ENCODE results near the gene SYNGAP1. TPM values are rescaled to one million over a fixed set of nuclear protein-coding genes. Genes with fewer than 3 reads are reported as not detected.

SYNGAP1 gene
- total RNA-seq, 1 donor from 2014 or later, result 5.2 TPM

- DNase-seq (ENCODE audit: missing footprints) (no peak), ATAC-seq (no peak)
- intact Hi-C loops (cut with DNase I), result no loop called here
Measured at GRCh38 chr6:33430334-33430733, 10.5 kb downstream of the SYNGAP1 start.

GRCh38 chr6:33430991-33431879, 11.4 kb downstream of the SYNGAP1 start:
- intact Hi-C loops (cut with DNase I), result no loop called here
- ATAC-seq (no peak), DNase-seq (ENCODE audit: missing footprints) (peak; percentile 72)

DNA sequence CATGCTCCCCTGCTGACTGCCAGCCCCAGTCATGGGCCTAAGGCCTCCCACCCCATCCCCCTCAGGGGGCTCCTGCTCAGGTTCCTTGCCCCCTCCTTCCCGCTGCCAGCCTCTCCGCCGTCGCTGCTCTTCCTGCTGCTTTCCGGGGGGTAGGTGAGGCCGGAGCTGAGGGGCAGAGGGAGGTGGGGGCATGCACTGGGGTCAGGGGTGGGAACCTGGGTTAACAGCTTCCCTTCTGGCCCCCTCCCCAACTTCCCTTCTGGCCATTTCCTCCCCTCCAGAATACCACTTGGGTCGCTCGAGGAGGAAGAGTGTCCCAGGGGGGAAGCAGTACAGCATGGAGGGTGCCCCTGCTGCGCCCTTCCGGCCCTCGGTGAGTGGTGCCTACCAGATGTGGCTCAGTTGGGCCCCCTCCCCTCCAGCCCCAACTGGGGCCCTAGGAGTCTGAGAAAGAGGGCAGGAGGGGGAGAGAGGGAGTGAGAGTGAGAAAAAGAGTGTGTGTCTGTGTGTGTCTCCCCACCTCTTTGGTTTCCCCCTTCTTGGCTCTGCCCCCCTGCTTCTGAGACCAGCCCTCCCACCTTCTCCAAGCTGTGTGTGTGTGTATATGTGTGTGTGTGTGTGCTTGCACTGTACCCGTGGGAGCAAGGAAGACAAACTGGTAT, 12.1 kb downstream of the SYNGAP1 start:
- intact Hi-C loops (cut with DNase I), result no loop called here
- DNase-seq (ENCODE audit: missing footprints) (peak; percentile 56), ATAC-seq (no peak)

DNA sequence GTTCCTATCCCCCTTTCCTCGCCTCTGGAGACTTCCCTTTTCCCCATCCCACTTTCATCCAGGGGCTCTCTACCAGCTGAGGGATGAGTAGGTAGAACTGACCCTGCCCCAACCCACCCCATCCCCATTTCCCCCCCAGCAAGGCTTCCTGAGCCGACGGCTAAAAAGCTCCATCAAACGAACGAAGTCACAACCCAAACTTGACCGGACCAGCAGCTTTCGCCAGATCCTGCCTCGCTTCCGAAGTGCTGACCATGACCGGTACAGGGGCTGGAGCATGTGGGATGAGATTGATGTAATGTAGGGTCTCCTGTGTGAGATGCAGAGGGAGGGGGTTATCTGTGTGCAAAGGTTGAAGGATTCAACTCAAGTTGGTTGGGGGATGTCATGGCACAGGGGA, 12.7 kb downstream of the SYNGAP1 start:
- intact Hi-C loops (cut with DNase I), result no loop called here
- no peak for ATAC-seq
- peak; percentile 26 for DNase-seq (ENCODE audit: missing footprints)

DNA sequence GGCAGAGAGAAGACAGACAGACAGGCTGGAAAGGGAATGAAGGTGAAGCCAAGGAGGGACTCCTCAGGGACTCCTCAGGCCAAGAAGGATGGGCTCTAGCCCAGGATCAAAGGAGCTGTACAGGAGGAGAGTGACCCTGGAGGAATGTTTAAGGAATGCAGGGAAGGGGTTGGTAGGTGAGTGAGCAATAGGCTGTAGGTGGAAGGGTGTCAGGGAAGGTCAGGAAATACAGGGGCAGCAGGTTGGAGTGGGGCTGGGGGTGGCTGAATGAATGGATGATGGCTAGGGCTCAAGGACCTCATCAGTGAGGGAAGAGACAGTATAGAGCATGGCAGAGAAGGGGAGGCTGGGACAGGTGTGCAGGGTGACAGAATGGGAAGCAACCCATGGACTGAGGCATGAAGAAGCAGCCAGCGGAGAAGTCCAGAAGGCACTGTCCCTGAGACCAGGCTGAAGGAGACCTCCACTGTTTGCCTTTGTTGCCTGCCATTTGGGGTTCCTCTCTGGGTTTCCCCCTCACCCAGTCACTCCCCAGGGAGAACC, 13.2 kb downstream of the SYNGAP1 start:
- DNase-seq (ENCODE audit: missing footprints), result no peak
- intact Hi-C loops (cut with DNase I), result no loop called here
- no peak for ATAC-seq

DNA sequence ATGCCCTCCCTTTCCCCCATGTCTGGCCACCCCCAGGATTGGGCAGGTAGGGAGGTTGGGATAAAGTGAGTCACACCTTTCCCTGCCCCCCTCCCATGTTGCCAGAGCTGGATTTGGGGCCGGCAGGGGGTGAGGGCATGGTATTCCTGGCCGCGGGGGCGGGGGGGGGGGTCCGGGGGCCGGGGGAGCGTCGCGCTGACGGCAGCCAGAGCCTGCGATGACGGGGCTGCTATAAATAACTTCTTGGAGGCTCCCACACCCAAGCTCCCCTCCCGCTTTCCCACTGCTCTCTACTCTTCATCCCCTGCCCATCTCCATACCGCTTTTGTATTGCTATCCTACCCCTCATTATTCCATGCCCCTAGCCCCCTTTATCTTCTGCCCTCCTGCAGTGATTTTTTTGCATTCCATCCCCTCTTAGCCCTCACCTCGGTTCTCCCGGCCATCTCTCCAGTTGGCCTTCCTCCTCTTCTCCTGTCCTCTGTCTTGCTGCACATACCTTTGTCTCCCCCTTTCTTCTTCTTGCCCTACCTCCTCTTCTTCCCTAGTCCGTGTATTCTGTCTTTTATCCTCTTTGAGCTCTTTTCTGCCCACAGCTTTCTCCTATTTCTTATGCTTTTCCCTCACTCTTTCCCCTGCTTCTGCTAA, 13.8 kb downstream of the SYNGAP1 start:
- intact Hi-C loops (cut with DNase I), result no loop called here
- ATAC-seq (no peak), DNase-seq (ENCODE audit: missing footprints) (peak; percentile 18)

DNA sequence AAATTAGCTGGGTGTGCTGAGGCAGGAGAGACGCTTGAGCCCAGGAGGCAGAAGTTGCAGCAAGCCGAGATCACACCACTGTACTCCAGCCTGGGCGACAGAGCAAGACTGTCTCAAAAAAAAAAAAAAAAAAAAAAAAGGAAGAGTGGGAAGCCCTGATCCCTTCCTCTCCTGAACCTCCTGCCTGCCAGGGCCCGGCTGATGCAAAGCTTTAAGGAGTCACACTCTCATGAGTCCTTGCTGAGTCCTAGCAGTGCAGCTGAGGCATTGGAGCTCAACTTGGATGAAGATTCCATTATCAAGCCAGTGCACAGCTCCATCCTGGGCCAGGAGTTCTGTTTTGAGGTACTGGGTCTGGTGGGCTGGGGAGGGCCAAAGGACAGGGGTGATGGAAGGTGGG, 15.1 kb downstream of the SYNGAP1 start:
- ATAC-seq (no peak), DNase-seq (ENCODE audit: missing footprints) (no peak)
- intact Hi-C loops (cut with DNase I), result no loop called here

GRCh38 chr6:33437666-33438065, 17.8 kb downstream of the SYNGAP1 start:
- no peak for DNase-seq (ENCODE audit: missing footprints)
- no peak for ATAC-seq
- intact Hi-C loops (cut with DNase I), result no loop called here

GRCh38 chr6:33438978-33439594, 19.2 kb downstream of the SYNGAP1 start:
- ATAC-seq (no peak), DNase-seq (ENCODE audit: missing footprints) (no peak)
- intact Hi-C loops (cut with DNase I), result no loop called here

DNA sequence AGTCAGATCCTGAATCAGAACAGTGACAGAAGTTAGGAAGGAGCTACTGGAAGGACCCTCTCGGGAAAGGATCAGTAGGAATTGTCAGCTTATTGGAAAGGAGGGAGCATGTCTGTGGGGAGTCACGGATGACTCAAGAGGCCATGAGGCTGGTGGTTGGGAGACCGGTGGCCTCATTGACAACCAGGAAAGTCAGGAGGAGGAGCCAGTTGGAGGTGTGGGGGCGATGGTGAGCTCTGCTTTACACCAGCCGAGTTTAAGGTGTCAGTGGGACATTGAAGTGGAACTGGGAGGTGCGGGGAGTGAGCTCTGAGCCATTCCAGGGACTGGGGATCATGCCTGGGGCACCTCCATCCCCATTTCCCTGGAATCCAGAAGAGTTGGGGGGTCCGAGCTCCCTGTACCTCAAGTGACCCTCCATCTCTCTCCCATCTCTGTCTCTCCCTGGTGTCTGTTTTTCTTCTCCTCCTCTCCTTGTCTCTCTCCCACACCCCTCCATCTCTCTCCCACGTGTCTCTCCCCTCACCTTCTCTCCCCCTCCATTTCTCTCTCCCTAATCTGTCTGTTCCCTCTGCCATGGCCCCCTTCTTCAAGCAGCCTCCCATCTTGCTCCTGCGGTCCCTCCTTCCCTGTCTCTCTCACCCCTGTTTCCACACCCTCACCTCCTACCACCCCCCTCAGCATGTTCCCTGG, 20.2 kb downstream of the SYNGAP1 start:
- ATAC-seq, result no peak
- no peak for DNase-seq (ENCODE audit: missing footprints)
- intact Hi-C loops (cut with DNase I), result no loop called here

- DNase-seq (ENCODE audit: missing footprints) (no peak), ATAC-seq (no peak)
- intact Hi-C loops (cut with DNase I), result no loop called here
Measured at GRCh38 chr6:33440649-33441309, 20.9 kb downstream of the SYNGAP1 start.

GRCh38 chr6:33441457-33441856, 21.6 kb downstream of the SYNGAP1 start:
- ATAC-seq (no peak), DNase-seq (ENCODE audit: missing footprints) (no peak)
- intact Hi-C loops (cut with DNase I), result no loop called here

GRCh38 chr6:33442283-33442682, 22.4 kb downstream of the SYNGAP1 start:
- no peak for ATAC-seq
- intact Hi-C loops (cut with DNase I), result no loop called here
- no peak for DNase-seq (ENCODE audit: missing footprints)

DNA sequence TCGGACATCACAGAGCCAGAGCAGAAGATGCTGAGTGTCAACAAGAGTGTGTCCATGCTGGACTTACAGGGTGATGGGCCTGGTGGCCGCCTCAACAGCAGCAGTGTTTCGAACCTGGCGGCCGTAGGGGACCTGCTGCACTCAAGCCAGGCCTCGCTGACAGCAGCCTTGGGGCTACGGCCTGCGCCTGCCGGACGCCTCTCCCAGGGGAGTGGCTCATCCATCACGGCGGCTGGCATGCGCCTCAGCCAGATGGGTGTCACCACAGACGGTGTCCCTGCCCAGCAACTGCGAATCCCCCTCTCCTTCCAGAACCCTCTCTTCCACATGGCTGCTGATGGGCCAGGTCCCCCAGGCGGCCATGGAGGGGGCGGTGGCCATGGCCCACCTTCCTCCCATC, 23.2 kb downstream of the SYNGAP1 start:
- ATAC-seq, result no peak
- intact Hi-C loops (cut with DNase I), result no loop called here
- DNase-seq (ENCODE audit: missing footprints), result no peak

DNA sequence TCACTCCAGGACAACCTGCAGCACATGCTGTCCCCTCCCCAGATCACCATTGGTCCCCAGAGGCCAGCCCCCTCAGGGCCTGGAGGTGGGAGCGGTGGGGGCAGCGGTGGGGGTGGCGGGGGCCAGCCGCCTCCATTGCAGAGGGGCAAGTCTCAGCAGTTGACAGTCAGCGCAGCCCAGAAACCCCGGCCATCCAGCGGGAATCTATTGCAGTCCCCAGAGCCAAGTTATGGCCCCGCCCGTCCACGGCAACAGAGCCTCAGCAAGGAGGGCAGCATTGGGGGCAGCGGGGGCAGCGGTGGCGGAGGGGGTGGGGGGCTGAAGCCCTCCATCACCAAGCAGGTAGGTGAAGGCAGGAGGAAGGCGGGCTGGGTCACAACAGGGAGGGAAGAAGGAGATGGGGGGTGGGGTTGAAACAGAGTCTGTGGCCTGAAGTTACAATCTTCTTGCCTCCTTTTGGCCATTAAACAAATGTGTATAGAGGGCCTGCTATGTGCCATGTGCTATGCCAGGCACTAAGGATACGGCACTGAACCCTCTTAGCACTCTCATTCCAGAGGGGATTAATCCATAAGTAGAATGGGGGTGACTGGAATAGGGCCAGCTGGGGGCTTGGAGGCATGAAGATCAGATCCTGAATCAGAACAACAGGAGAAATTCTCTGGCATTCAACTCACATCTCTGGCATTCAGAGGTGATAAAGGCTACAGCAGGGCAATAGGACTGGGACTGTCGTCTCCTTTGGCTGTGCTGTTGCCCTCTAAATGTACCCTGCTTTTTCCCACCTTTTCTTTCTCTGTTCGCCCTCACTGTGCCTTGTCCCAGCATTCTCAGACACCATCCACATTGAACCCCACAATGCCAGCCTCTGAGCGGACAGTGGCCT, 24.0 kb downstream of the SYNGAP1 start:
- intact Hi-C loops (cut with DNase I), result no loop called here
- ATAC-seq (no peak), DNase-seq (ENCODE audit: missing footprints) (no peak)

- DNase-seq (ENCODE audit: missing footprints), result no peak
- intact Hi-C loops (cut with DNase I), result no loop called here
- ATAC-seq, result no peak
Measured at GRCh38 chr6:33445119-33445603, 25.3 kb downstream of the SYNGAP1 start.

DNA sequence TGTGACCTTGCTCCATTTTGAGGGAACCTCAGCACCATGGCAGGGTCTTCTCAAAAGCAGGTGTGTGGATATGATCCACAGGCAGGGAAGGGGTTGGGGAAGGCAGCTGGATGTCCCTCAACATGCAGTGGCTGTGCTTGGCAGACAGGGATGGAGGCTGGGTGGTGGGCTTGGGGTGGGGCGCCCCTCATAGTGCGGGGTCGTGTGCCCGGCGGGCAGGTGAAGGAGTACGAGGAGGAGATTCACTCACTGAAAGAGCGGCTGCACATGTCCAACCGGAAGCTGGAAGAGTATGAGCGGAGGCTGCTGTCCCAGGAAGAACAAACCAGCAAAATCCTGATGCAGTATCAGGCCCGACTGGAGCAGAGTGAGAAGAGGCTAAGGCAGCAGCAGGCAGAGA, 26.5 kb downstream of the SYNGAP1 start:
- intact Hi-C loops (cut with DNase I), result no loop called here
- DNase-seq (ENCODE audit: missing footprints) (no peak), ATAC-seq (no peak)

Measured in Right ventricle myocardium inferior (tissue), 1 donor.